Measurements from ENCODE around the gene SFT2D1.

SFT2D1 gene

GRCh38 chr6:166351715-166352285, 9.5 kb upstream of the SFT2D1 start:
- Histone ChIP-seq H3F3A (ENCODE audit: low read depth) (no peaks in the 10 kb centered on the region), H3K4me3 (ENCODE audit: low read length, poor library complexity, severe bottlenecking) (no peak overlapping the region), H3K9ac (ENCODE audit: low read depth, low read length, poor library complexity, severe bottlenecking) (no peak overlapping the region), H3K79me2 (ENCODE audit: insufficient read depth, low read length) (no peaks in the 10 kb centered on the region), H2AFZ (ENCODE audit: low read length) (no peak overlapping the region), H4K20me1 (ENCODE audit: insufficient read depth, low read length, poor library complexity, severe bottlenecking) (no peaks in the 10 kb centered on the region), H3K4me1 (ENCODE audit: insufficient read depth, low read length, poor library complexity, severe bottlenecking) (no peaks in the 10 kb centered on the region), H3K27me3 (ENCODE audit: insufficient read depth, low read length, poor library complexity, severe bottlenecking) (no peaks in the 10 kb centered on the region), H3K36me3 (ENCODE audit: insufficient read depth, low read length) (no peaks in the 10 kb centered on the region), H3K9me3 (ENCODE audit: insufficient read depth, low read depth, low read length) (no peaks in the 10 kb centered on the region; the same call in 1 of the 2 replicates), H3K4me2 (ENCODE audit: low read depth, low read length, poor library complexity, severe bottlenecking) (no peak overlapping the region), H3K9me2 (replicated peaks; ENCODE audit: low read depth, low read length) (no peaks in the 10 kb centered on the region)
- TF ChIP-seq EZH2phosphoT487 (IDR thresholded peaks at IDR 0.05; ENCODE audit: borderline replicate concordance) (no peak), CTCF (conservative IDR thresholded peaks at IDR 0.05; ENCODE audit: low read length) (no peak)

DNA sequence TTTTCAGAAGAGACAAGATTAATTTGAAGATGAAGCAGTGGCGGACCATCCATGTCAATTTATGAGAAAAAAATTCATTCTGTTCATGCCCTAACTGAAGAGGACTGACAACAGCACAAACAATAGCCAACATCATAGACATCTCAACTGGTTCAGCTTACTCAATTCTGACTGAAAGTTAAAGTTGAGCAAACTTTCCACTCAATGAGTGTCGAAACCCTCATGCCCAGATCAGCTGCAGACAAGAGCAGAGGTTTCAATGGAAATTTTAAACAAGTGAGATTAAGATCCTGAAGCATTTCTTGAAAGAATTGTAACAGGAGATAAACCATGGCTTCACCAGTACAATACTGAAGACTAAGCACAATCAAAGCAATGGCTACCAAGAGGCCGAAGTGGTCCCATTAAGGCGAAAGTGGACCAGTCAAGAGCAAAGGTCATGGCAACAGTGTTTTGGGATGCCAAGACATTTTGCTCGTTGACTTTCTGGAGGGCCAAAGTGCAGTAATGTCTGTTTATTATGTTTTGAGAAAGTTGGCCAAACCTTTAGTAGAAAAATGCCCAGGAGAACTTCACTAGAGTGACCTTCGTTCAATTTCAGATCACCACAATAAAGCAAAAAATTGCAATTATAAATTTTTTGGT, 6.1 kb upstream of the SFT2D1 start:
- no peaks in the 10 kb centered on the region for H3F3A ChIP-seq (ENCODE audit: low read depth)
- H3K9me2 ChIP-seq (replicated peaks; ENCODE audit: low read depth, low read length): no peaks in the 10 kb centered on the region
- H3K9ac ChIP-seq (ENCODE audit: low read depth, low read length, poor library complexity, severe bottlenecking): no peak overlapping the region
- H3K79me2 ChIP-seq (ENCODE audit: insufficient read depth, low read length): no peaks in the 10 kb centered on the region
- no peaks in the 10 kb centered on the region for H3K27me3 ChIP-seq (ENCODE audit: insufficient read depth, low read length, poor library complexity, severe bottlenecking)
- no peaks in the 10 kb centered on the region for H3K36me3 ChIP-seq (ENCODE audit: insufficient read depth, low read length)
- H3K4me2 ChIP-seq (ENCODE audit: low read depth, low read length, poor library complexity, severe bottlenecking): no peak overlapping the region
- H4K20me1 ChIP-seq (ENCODE audit: insufficient read depth, low read length, poor library complexity, severe bottlenecking): no peaks in the 10 kb centered on the region
- H3K9me3 ChIP-seq (ENCODE audit: insufficient read depth, low read depth, low read length): no peaks in the 10 kb centered on the region; the same call in 1 of the 2 replicates
- no peak for TF ChIP-seq CTCF (conservative IDR thresholded peaks at IDR 0.05; ENCODE audit: low read length)
- TF ChIP-seq EZH2phosphoT487 (IDR thresholded peaks at IDR 0.05; ENCODE audit: borderline replicate concordance): no peak
- no peak overlapping the region for H2AFZ ChIP-seq (ENCODE audit: low read length)
- peaks cover 6% of the 10 kb centered on the region for H3K4me1 ChIP-seq (ENCODE audit: insufficient read depth, low read length, poor library complexity, severe bottlenecking)
- no peak overlapping the region for H3K4me3 ChIP-seq (ENCODE audit: low read length, poor library complexity, severe bottlenecking)

GRCh38 chr6:166346965-166347364, 4.6 kb upstream of the SFT2D1 start:
- no peak overlapping the region for H3K9ac ChIP-seq (ENCODE audit: low read depth, low read length, poor library complexity, severe bottlenecking)
- peaks cover 2% of the 10 kb centered on the region for H4K20me1 ChIP-seq (ENCODE audit: insufficient read depth, low read length, poor library complexity, severe bottlenecking)
- H3K9me2 ChIP-seq (replicated peaks; ENCODE audit: low read depth, low read length): no peaks in the 10 kb centered on the region
- H3K27me3 ChIP-seq (ENCODE audit: insufficient read depth, low read length, poor library complexity, severe bottlenecking): no peaks in the 10 kb centered on the region
- no peak overlapping the region for H3K4me2 ChIP-seq (ENCODE audit: low read depth, low read length, poor library complexity, severe bottlenecking)
- H2AFZ ChIP-seq (ENCODE audit: low read length): no peak overlapping the region
- peaks cover 14% of the 10 kb centered on the region for H3K4me1 ChIP-seq (ENCODE audit: insufficient read depth, low read length, poor library complexity, severe bottlenecking)
- no peak overlapping the region for H3K4me3 ChIP-seq (ENCODE audit: low read length, poor library complexity, severe bottlenecking)
- TF ChIP-seq CTCF (conservative IDR thresholded peaks at IDR 0.05; ENCODE audit: low read length) (no peak), EZH2phosphoT487 (IDR thresholded peaks at IDR 0.05; ENCODE audit: borderline replicate concordance) (no peak)
- no peaks in the 10 kb centered on the region for H3F3A ChIP-seq (ENCODE audit: low read depth)
- no peaks in the 10 kb centered on the region for H3K36me3 ChIP-seq (ENCODE audit: insufficient read depth, low read length)
- no peaks in the 10 kb centered on the region; the same call in 1 of the 2 replicates for H3K9me3 ChIP-seq (ENCODE audit: insufficient read depth, low read depth, low read length)
- H3K79me2 ChIP-seq (ENCODE audit: insufficient read depth, low read length): peaks cover 8% of the 10 kb centered on the region
